ENCODE measurements around the gene TBC1D8B.
"Not testable (repeated sequence)": the region's sequence is repeated elsewhere in the genome, so short reads cannot be mapped to it uniquely, and the experiment has no call there.

TBC1D8B gene

DNA sequence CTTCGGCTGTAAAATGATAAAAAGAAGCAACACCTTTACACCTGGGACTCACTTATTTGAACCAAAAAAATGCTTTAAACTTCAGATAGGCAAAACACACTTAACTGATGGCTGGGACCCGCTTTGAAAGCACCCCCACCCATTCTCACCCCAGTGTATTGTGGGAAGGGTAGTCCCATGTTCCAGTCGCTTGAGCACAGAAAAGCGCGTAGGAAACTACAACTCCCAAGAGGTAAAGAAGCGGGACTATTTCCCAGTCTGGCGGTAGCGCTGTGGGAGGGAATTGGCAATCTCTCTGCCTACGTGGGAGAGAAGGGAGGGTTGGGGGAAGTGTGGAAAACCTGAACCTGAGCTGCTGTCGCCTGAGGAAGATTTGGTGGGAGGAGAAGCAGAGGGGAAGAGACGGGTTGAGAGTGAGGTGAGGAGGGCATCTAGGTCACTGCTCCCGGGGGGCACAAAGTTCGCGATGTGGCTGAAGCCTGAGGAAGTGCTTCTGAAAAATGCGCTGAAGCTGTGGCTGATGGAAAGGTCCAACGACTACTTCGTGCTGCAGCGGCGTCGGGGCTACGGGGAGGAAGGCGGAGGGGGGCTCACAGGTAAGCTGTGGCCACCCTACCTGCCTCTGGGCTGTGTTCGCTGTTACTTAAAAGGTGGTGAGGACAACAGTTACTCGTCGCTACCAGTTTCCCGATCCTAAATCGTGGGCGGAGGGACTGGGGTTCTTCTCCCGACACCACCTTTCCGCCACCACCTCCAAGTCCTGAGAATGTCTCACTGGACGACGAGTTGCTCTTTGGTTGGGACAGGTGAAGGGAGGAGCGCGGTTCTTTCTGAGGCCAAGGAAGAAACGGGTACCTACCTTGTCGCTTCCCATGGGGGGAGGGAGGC, at the start of gene TBC1D8B:
Gene TBC1D8B (plus strand): TSS at position 286 of the 888 bp plus-strand sequence. CDS start 181 bp downstream, at position 467.
- DNase-seq = peak; percentile 89

- DNase-seq = not testable (repeated sequence)
Observed at GRCh38 chrX:106769288-106769687, 33.2 kb upstream of the TBC1D8B start.

DNA sequence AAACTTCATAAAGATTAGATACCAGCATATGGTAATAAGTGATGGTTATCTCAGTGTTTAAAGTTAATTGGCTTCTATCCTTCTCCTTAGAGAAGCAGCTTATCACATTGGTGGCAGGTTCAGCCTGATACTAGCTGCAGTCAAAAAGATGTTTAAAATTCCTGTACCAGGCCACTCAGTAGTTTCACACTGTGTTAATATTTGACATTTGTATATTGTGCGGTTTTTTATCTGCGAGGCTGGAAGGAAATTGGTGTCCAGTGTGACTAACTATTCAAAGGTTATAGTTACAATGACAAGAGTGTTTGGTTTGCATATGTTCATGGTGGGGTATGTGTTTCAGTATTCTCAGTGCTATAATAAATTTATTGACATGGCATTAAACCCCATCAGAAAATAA, 27.5 kb upstream of the TBC1D8B start:
- no peak for DNase-seq

DNA sequence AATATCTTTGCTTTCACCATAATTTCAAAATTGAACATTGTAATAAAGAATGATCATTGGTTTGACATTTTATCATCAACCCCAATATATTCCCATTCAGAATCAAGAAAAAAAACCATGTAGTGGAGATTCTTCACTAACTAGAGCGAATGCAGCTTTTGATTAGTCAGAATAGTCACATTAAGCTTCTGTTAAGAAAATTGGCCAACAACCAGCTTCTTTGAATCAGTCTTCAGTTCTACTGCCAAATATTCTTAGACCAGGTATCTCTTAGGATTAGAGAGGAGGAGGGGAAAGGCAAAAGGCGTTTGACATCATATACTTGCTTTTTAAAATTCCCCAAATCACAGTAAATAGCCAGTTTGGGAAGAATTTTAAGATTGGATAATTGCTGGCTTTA, 22.2 kb upstream of the TBC1D8B start:
- no peak for DNase-seq

DNA sequence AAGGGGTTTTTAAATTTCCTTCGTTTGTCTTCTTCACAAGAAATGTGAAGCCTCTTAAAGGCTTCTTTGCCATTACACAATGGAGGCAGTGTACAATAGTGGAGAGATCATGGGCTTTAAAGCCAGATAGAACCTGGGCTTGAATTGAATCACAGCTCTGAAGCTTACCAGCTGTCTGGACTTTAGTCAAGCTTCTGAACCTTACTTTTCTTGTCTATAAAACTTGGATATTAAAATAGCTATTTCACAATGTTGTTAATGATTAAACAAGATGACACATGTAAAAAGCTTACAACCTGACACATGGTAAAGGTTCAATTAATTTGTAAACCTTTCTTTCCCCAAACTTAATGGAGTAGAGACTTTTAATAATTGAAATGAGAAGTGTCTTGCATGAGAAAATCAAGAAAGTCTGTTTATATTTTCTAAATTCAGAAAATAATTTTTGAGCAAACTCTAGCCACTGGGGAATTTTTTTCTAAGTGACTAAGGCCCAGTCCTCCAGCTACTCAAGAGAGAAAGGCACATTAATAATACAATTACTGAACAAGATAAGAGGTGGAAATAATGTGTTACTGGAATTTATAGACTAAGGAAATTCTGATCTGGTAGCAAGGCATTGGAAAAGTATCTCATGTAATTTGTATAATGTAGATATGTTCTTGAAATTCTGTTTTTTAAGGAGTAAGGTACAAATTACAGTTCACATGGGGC, 21.7 kb upstream of the TBC1D8B start:
- DNase-seq = no peak

DNA sequence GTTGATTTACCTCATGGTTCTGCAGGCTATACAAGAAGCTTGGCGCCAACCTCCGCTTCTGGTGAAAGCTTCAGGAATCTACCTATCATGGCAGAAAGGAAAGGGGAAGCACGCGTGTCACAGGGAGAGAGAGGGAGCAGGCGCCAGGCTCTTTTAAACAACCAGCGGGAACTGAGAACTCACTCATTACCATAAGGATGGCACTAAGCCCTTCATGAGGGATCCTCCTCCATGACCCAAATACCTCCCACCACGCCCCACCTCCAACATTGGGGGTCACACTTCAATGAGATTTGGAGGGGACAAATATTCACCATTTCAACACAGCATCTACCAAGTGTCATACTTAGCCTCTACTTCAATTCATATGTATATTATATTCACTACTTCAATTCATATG, 18.8 kb upstream of the TBC1D8B start:
- DNase-seq = no peak

DNA sequence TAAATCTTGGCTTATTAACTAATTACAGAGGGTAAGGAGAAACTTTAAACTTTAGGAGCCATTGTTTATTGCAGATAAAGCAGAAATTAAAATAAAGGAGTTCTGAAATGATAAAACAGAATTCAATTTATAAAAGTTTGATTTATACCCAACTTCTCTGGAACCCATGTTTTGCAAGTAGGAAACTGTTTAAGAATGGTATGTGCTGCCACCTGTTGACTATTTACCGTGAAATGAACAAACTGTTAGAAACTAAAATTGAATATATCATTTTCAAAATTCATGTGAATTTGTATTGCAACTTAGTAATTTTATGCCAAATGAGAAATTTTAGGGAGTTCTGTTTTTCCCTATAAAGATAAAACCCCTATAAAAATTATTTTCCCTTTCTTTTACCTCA, 11.0 kb upstream of the TBC1D8B start:
- DNase-seq = no peak

- DNase-seq = no peak
Observed at GRCh38 chrX:106802063-106802387, 448 bp upstream of the TBC1D8B start.

GRCh38 chrX:106811131-106811910, 8.8 kb downstream of the TBC1D8B start:
- DNase-seq = no peak

- DNase-seq = peak; percentile 16
Observed at GRCh38 chrX:106812930-106813329, 10.5 kb downstream of the TBC1D8B start.

- not testable (repeated sequence) for DNase-seq
Observed at GRCh38 chrX:106814093-106814492, 11.6 kb downstream of the TBC1D8B start.

DNA sequence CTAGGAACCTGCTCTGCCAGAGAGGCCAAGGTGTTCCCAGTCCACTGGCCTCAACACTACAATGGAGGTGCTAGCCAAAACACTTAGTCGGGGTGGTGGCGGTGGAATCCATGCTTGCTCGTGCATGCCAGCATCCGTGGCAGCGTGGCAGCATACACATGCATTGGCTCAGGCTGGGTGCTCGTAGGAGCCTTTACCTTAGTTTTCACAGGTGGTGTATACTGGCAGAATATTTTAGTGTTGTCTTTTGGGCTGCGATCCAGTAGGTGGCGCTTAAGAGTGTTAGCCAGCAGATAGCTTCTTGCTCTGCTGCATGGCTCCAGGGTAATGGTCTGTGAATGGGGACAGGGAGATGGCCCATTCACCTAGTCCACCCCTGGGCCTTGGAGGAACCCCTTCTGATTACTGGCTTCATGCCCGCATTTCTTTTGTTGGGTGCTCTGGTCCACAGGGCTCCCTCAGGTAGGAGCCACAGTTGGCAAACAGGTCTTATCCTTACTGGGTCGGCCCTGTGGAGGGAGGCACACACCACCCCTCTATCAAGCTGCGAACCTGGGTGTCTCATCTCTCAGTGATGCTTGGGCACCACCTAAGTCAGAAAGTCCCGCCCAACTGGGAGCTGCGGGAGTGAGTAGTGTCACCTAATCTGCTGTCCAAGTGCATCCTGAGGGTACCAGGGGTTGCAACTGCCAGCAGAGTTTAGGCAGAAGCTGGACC, 60.7 kb downstream of the TBC1D8B start:
- peak; percentile 1 for DNase-seq

DNA sequence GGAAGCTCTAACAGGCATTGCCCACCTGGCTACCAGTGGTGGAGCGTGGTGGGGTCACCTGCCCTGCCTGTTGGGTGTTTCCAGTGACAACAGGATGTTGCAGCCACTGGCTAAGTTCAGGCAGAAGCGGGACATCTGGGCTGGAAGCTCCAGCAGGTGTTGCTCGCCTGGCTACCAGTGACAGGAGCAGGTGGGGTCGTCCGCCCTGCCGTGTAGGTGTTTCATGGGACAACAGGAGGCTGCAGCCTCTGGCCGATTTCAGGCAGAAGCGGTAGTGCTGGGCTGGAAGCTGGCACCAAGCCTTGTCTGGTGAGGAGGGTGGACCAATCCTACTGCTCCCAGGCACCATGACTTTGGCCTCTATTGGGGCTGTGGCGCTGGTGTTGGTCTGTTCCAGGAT, 61.2 kb downstream of the TBC1D8B start:
- DNase-seq = no peak

DNA sequence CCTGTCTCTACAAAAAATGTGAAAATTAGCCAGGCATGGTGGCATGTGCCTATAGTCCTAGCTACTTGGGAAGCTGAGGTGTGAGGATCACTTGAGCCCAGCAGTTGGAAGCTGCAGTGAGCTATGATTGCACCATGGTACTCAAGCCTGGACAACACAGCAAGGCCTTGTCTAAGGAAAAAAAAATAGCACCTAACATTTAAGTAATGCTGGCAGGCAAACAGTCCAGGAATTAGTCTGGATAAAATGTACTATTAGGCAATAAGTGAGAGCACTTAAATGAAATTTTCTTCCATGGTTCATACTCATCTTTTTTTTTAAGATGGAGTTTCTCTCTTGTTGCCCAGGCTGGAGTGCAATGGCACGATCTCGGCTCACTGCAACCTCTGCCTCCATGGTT, 70.3 kb downstream of the TBC1D8B start:
- DNase-seq = not testable (repeated sequence)

DNA sequence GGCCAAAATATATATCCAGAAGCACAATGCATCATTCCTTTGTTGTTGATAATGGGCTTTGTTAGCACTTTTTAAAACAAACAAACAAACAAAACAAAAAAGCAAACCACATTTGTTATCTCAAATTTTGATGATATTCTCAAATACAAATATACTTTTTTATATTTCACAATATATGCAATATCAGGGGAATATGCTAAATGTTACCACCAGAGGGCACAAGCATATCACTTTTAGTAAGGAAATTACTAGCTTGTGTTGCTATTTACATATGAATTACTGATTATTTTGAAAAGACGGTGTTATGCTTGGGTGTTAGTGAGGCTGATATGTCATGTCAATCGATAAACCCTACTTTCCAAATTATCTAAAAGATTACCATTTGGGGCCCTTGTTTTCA, 71.6 kb downstream of the TBC1D8B start:
- peak; percentile 19 for DNase-seq

- DNase-seq = no peak
Observed at GRCh38 chrX:106875151-106875550, 72.7 kb downstream of the TBC1D8B start.

- DNase-seq = no peak
Observed at GRCh38 chrX:106889468-106889867, 87.0 kb downstream of the TBC1D8B start.

DNA sequence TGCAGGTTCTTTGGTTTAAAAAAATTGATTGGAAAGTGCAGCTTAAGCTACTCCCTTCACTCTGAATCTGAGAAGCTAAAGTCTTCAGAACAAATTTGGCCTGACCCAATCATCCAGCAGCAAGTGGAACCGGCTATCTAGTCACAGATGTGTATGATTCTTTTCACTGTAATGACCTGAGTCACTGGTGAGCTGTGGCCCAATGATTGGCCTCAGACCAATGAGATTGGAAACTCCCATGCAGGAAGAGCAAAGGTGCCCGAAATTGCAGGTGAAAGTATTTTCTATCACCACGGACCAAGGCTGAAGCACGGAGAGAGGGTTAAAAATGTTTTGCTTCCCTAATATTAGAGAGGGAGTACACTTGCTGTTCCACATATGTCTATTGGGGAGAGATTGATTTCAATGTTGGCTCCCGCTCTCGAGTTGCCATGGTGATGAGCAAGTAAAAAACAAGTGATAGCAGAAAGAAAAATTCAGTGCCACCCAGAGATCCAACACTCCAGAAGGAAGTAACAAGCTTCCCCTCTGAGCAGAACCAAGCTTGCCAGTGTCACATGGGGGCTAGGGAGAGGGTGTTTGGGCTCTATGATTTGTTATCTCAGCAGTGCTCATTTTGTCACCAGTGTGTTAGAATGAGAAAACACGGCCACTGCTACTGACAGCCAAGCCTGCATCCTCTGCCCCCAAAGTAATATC, 89.4 kb downstream of the TBC1D8B start:
- DNase-seq = no peak

DNA sequence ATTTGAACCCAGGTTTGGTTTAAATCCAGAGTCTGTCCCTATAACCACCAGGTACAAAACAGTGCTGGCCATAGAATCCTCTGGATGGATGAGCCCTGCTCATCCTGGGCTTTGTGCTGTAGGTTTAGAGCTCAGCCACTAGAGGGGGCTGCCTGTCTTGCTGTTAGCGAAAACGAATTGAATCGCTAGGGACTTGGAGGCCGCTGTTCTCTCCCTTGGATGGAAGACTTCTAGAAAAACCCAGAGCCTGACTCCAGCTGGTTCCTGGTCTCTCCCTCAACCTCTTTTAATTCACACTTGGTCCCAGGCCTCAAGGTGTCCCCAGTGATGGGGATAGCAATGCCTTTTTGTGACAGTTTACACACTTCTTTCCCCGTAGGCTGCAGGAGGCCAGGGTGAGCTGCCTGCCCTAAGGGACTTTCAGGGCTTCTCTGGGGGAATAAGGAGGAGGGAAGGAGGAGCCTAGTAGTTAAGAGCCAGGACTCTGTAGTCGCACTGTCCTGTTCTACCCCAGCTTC, 92.0 kb downstream of the TBC1D8B start:
- peak; percentile 66 for DNase-seq

GRCh38 chrX:106894978-106895452, 92.5 kb downstream of the TBC1D8B start:
- peak; percentile 76 for DNase-seq

GRCh38 chrX:106897259-106897658, 94.8 kb downstream of the TBC1D8B start:
- peak; percentile 40 for DNase-seq

DNA sequence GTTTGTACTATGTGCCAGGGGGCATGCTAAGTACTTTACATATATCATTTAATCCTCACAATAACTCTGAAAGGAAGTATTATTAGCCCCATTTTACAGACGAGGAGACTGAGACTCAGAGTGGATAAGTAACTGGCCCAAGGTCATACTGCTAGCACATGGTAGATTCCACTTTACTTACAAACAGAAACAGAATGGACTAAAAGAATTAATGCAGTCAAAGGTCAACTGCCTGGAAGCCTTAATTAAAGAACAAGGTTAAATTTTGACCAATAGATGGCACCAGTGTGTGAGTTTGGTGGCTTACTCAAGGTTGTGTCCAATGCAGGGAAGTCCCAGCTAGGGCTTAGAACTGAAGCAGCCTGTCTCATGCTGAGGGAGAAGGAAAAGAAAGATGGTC, 96.0 kb downstream of the TBC1D8B start:
- peak; percentile 57 for DNase-seq

Measured in EL (cell line).